ENCODE measurements around the gene SLC41A2. TPM values are rescaled to one million over a fixed set of nuclear protein-coding genes. Genes with fewer than 3 reads are reported as not detected.

Gene SLC41A2, protein sequence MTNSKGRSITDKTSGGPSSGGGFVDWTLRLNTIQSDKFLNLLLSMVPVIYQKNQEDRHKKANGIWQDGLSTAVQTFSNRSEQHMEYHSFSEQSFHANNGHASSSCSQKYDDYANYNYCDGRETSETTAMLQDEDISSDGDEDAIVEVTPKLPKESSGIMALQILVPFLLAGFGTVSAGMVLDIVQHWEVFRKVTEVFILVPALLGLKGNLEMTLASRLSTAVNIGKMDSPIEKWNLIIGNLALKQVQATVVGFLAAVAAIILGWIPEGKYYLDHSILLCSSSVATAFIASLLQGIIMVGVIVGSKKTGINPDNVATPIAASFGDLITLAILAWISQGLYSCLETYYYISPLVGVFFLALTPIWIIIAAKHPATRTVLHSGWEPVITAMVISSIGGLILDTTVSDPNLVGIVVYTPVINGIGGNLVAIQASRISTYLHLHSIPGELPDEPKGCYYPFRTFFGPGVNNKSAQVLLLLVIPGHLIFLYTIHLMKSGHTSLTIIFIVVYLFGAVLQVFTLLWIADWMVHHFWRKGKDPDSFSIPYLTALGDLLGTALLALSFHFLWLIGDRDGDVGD
- total RNA-seq (10 to 100 TPM in 2 of 9 donors, 1 to 10 TPM in 7; 1.3 to 12.8 (median 4.2) TPM), polyA plus RNA-seq (1 to 10 TPM in 1 of 2 donors, under 1 TPM in 1; 0.30 to 1.1 TPM)
- long read RNA-seq, donor 1: 0 reads
- long read RNA-seq, donor 2, partial matches to known transcripts: 0 of 2 reads
- long read RNA-seq, donor 2, other reads (novel, unspliced or antisense): 2 of 2 reads
- long read RNA-seq, donor 3, partial matches to known transcripts: 0 of 2 reads
- long read RNA-seq, donor 3, other reads (novel, unspliced or antisense): 2 of 2 reads

DNA sequence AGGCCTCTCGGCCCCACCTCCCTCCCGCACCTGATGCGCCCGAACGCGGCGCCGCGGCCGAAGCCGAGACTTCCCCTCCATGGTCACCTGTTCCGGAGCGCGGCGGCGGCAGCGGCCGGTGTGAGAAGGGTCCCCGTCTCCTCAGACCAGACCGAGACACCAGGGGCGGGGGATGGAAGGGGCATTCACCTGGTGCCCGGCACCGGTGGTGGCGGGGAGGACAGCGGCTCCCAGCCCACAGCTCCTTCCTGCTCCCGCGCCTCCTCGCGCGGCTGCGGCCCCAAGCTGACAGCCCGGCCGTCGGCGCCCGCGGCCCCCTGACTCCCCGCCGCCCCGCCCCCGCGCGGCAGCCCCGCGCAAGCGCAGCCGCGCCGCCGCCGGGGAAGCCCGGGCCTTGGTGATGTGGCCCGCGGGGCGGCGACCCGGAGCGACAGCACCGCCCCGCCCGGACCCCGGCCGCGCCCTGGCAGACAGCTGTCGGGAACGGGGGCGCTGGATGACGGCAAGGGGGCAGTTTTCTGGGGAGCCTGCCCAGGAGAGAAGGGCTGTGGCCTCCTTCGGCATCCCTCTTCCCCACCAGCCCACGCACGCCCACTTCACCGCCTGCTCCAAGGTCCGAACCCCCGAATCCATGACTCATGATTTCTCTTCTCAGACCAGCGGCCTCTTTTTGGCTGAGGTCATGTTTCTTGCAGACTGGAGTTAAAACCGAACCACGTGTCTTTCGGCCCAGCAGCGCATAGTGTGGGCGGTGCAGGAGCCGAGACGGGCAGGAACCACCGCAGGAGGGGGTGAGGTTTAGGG, at the start of gene SLC41A2:
TSS of gene SLC41A2 (minus strand) at position 290 of the 804 bp plus-strand sequence. CDS start 29,763 bp downstream, outside the sequence.
- 1% methylated on average over 22 to 83 of the region's 83 CpGs for WGBS, 4 donors

DNA sequence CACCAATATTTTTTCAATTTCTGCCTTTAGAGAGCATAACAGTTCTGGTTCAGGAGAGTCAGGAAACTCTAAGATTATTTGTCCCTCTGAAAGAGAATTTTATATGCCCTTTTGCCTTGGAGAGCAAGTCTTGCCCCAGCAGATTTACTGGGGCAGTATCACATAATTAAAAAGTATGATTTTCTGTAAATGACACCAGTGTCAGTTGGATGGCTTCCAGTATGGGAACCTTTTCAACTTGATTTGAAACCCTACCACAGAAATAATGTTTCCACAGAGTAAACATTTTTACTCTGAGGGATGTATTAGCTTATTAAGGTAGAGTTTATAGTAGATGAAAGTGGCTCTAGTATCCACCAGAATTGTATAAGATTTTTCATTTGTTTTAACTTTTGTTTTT, 43.4 kb upstream of the SLC41A2 start:
- no peak for DNase-seq
- no peak overlapping the region for H3K4me3 ChIP-seq
- TF ChIP-seq CTCF (IDR thresholded peaks at IDR 0.05) (no peak), POLR2A (IDR thresholded peaks at IDR 0.05) (no peak)
- H3K27ac ChIP-seq: no peak overlapping the region
- intact Hi-C loops (cut with DNase I): no loop called here
- H3K9me3 ChIP-seq: no peaks in the 10 kb centered on the region
- H3K4me1 ChIP-seq: peaks cover 0 to 15% (median 0%) of the 10 kb centered on the region in 12 donors
- H3K36me3 ChIP-seq: peaks cover 0 to 95% (median 58%) of the 10 kb centered on the region in 9 donors
- no peaks in the 10 kb centered on the region for H3K27me3 ChIP-seq
- ATAC-seq: no peak

More for the DNA sequence above, at the start of gene SLC41A2:
- peak within 1 kb of the TSS in 10 of 12 donors; percentile 60 to 84 (median 70) for H3K27ac ChIP-seq
- TF ChIP-seq CTCF (IDR thresholded peaks at IDR 0.05) (peak in 6 of 12 donors; percentile 6 to 56 (median 26)), POLR2A (IDR thresholded peaks at IDR 0.05) (no peak)
- peak within 1 kb of the TSS; percentile 54 to 88 (median 76) for H3K4me3 ChIP-seq
- peak; percentile 70 to 93 (median 92) for ATAC-seq
- H3K4me1 ChIP-seq: peaks cover 0 to 28% (median 6%) of the 10 kb centered on the region in 12 donors
- H3K9me3 ChIP-seq: no peaks in the 10 kb centered on the region
- peak; percentile 69 to 87 (median 78) for DNase-seq
- H3K36me3 ChIP-seq: no peaks in the 10 kb centered on the region
- intact Hi-C loops (cut with DNase I): no loop called here
- peaks cover 0 to 14% (median 4%) of the 10 kb centered on the region in 9 donors for H3K27me3 ChIP-seq

DNA sequence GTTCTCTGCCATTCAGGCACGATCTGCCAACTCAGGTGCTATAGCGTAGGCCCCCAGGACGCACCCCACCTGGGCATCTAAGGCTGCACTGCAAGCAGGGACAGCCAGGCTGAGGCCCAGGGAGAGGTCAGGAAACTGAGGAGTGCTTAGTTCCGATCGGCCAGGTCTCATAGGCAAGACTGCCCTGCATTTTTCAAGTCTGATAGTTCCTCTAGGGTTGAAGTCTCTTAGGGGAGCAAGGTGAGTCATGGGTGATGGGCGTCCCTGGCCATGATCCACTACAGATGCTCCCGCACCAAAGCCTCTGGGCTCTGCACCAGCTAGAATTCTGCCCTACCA, 41.2 kb upstream of the SLC41A2 start:
- intact Hi-C loops (cut with DNase I): no loop called here
- Histone ChIP-seq H3K27ac (no peak overlapping the region), H3K27me3 (no peaks in the 10 kb centered on the region), H3K4me1 (peaks cover 0 to 23% (median 0%) of the 10 kb centered on the region in 12 donors), H3K9me3 (no peaks in the 10 kb centered on the region), H3K4me3 (no peak overlapping the region), H3K36me3 (peaks cover 0 to 98% (median 65%) of the 10 kb centered on the region in 9 donors)
- ATAC-seq: no peak
- TF ChIP-seq POLR2A (IDR thresholded peaks at IDR 0.05) (no peak), CTCF (IDR thresholded peaks at IDR 0.05) (no peak)
- no peak for DNase-seq
- 72 to 87% (median 78%) methylated on average over 5 to 7 of the region's 7 CpGs for WGBS, 4 donors

Data from heart left ventricle (tissue), 16 donors.